GM15510 (cell line): Measurements from ENCODE around the gene CDH6.

Source experiments
- POLR2A ChIP-seq: IDR thresholded peaks from 3 replicates; pipeline ENCODE4 v1.6.1; 2011; ENCODE audit warnings: borderline replicate concordance; ENCODE audit not compliant: insufficient read length; ENCODE audit errors: extremely low read depth

CDH6 gene

DNA sequence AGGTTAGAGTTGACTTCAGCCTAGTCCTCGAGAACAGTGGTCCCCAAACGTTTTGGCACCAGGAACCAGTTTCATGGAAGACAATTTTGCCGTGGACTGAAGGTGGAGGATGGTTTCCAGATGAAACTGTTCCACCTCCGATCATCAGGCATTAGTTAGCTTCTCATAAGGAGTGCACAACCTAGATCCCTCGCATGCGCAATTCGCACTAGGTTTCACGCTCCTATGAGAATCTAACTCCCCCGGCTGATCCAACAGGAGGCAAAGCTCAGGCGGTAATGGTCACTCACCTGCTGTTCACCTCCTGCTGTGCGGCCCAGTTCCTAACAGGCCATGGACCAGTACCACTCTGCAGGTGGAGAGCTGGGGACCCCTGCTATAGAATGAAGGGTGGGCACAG lies 163.6 kb downstream of the CDH6 start:
- no peak for TF ChIP-seq POLR2A

- no peak for TF ChIP-seq POLR2A
Observed at GRCh38 chr5:31359839-31360238, 166.4 kb downstream of the CDH6 start.

- no peak for TF ChIP-seq POLR2A
Observed at GRCh38 chr5:31361234-31361633, 167.7 kb downstream of the CDH6 start.

DNA sequence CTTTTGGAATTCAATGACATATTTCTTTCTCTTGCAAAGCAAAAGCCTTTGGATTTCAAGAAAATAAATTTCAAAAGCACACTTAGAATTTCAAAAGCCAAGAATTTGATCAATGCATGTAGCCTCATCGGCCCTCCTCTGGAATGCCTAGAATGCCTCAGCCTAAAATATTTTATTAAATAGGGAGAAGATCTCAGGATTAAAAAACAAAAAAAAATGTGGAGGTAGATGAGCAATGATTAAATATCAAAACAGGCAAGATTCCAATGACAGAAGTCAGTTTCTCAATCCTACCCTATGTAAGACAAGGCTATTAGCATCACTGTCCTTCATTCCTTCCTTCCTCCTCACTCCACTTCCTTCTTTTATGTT lies 169.0 kb downstream of the CDH6 start:
- TF ChIP-seq POLR2A = no peak

- no peak for TF ChIP-seq POLR2A
Observed at GRCh38 chr5:31362931-31363568, 169.6 kb downstream of the CDH6 start.

DNA sequence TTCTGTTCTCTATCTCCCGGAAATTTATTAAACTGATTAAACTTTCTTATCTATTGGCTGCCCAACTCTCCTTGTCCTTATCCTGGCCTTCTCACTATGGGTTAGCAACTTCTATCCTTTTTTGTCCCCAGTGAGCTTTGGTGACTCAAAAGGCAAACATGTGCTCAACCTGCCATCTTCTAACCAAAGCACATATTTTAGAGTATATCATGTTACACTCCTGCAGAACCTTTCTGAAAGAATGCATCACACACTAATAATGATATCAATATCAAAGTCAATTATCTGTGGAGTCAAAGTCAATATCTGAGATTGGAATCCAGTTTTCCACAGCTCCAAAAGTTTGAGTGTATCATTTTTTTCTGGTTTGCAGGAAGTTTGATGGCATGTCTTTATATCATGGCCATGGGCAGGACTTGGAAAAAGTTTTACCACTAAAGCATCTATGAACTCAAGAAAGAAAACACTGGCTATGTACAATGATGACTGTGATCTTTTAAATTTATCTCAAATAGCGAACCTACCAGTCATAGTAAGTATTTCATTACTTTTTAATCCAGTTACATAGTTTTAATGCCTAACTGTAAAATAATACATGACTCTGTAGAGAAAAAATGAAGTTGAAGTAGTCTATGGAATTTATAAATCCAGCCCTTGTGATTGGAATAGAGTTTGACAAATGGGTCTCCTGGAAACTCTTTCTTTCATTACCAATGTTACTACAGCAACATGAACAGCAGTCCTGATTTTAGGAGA lies 171.6 kb downstream of the CDH6 start:
- TF ChIP-seq POLR2A = no peak

GRCh38 chr5:31365776-31366175 lies 172.3 kb downstream of the CDH6 start:
- no peak for TF ChIP-seq POLR2A

GRCh38 chr5:31366941-31367340 lies 173.5 kb downstream of the CDH6 start:
- no peak for TF ChIP-seq POLR2A

GRCh38 chr5:31372124-31372523 lies 178.6 kb downstream of the CDH6 start:
- TF ChIP-seq POLR2A = no peak

DNA sequence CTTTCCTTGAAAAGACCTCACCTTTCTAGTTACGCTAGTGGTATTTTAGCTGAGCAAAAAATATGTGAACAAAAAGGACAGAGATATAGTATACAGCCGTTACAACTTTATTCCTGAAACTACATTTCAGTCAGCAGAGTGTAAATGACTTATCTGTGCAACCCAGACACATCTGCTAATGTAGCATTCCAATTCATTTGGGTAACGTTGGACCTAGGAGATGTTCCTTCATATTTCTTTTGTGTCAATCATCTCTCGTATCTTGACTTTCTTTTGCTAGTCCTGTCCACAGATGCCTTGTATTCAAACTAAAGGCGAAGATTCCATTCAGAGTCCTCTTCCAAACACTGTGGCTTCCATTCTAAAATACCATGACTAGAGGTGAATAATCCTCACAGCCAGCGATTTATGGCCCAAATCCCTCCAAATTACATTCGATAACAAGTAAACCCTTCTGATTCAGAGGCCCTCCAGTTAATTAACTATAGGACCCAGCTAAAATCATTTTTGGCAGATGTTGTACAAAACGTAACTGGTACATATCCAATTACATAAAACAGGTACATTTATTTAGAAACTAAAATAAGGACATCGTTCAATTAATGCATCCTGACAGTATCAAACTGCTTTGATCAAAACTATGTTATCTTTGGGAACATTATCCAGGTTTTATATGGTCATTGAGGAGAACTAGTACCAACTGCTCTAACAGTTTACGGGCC lies 182.7 kb downstream of the CDH6 start:
- TF ChIP-seq POLR2A = no peak

GRCh38 chr5:31377274-31377946 lies 183.9 kb downstream of the CDH6 start:
- TF ChIP-seq POLR2A = no peak

- no peak for TF ChIP-seq POLR2A
Observed at GRCh38 chr5:31378136-31378535, 184.7 kb downstream of the CDH6 start.
